ENCODE results near the gene CARM1.

GRCh38 chr19:10911579-10912363 is 40.4 kb downstream of the CARM1 start:
- TF ChIP-seq CTCF (conservative IDR thresholded peaks at IDR 0.05), result no peak
- no peak for TF ChIP-seq EZH2 (IDR thresholded peaks at IDR 0.05; ENCODE audit: low read depth)
